T-helper 2 cell treated with Interferon-gamma antibody and Interleukin-4, amounts not matched to agents 5 μg/mL and 100 μg/mL, for 36 hours (primary cell): ENCODE results near the gene UBTF.

Experiments
- DNase-seq: peaks from one replicate; pipeline ENCODE4 v3.0.0; 2021; ENCODE audit warnings: low spot score
- H3K27ac Mint-ChIP-seq: one replicate; pipeline ENCODE4 v1.8.0; 2021; ENCODE audit warnings: mild to moderate bottlenecking, mixed read lengths
- H3K27me3 Mint-ChIP-seq: one replicate; pipeline ENCODE4 v1.8.0; 2021; ENCODE audit warnings: low read depth, mixed read lengths
- H3K36me3 Mint-ChIP-seq: one replicate; pipeline ENCODE4 v1.8.0; 2021; ENCODE audit warnings: low read depth, mixed read lengths
- H3K4me1 Mint-ChIP-seq: one replicate; pipeline ENCODE4 v1.8.0; 2021; ENCODE audit warnings: low read depth, mixed read lengths
- H3K4me3 Mint-ChIP-seq: one replicate; pipeline ENCODE4 v1.8.0; 2022; ENCODE audit warnings: mild to moderate bottlenecking, moderate library complexity, mixed read lengths
- H3K9me3 Mint-ChIP-seq: one replicate; pipeline ENCODE4 v1.8.0; 2021; ENCODE audit warnings: mixed read lengths

The UBTF gene

DNA sequence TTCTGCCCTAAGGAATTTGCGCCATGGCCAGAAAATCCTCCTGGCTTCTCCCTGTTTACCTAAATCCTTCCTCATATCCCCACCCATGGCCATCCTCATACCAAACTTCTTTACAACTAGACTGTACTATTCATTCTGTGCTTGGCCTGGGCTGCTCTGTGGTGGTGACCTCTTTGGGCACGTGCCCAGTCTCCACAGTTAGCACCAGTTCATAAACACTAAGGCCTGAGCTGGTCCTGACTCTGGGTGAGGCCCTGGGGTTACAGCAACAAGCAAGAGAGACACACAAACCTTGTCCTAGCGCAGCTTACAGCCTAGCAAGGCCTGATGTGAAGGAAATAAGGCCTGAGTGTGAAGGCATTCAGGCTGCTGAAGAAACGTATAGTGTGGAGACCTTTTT lies 16.7 kb downstream of the UBTF start:
- Mint-ChIP-seq H3K27me3 (no peaks in the 10 kb centered on the region), H3K27ac (peak overlapping the region; percentile 34), H3K4me3 (no peak overlapping the region)

DNA sequence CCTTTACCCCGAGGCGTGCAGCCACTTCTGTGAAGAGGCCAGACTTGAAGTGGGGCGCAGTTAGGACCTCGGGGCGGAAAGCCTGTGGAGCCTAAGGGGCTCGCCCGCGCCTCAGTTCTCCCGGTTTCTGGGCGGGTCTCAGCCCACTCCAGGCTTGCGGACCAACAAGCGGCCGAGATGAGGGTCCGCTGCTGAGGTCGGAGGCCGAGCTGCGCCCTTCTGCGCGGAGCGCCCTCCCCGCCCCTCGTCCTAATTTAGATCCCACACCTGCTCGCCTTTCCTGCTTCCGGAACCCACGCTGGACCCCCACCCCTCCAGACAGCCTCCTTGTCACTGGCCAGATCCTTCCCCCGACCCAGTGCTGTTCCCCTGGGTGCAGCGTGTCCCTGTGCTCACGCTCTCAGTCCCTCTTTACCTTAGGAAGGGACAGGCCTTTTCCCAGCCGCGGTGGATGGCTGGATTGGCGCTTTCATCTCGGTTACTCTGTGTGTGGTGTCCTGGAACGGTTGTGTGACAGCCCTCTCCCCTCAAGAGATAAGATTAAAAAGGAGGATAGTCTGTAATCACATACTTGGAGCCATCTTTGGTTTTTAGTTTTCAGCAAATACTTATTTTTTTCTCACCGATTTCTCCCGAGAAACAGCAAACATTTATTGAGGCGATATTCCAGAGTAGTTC lies 18.9 kb downstream of the UBTF start:
- H3K4me3 Mint-ChIP-seq = peak overlapping the region; percentile 85
- peaks cover 37% of the 10 kb centered on the region for H3K4me1 Mint-ChIP-seq
- no peaks in the 10 kb centered on the region for H3K27me3 Mint-ChIP-seq
- peak overlapping the region; percentile 89 for H3K27ac Mint-ChIP-seq
- H3K36me3 Mint-ChIP-seq = peaks cover 24% of the 10 kb centered on the region
- H3K9me3 Mint-ChIP-seq = no peaks in the 10 kb centered on the region
- DNase-seq = no peak

More for the DNA sequence above, 16.7 kb downstream of the UBTF start:
- Mint-ChIP-seq H3K9me3 (no peaks in the 10 kb centered on the region), H3K4me1 (peaks cover 31% of the 10 kb centered on the region), H3K36me3 (peaks cover 26% of the 10 kb centered on the region)
- DNase-seq = no peak

DNA sequence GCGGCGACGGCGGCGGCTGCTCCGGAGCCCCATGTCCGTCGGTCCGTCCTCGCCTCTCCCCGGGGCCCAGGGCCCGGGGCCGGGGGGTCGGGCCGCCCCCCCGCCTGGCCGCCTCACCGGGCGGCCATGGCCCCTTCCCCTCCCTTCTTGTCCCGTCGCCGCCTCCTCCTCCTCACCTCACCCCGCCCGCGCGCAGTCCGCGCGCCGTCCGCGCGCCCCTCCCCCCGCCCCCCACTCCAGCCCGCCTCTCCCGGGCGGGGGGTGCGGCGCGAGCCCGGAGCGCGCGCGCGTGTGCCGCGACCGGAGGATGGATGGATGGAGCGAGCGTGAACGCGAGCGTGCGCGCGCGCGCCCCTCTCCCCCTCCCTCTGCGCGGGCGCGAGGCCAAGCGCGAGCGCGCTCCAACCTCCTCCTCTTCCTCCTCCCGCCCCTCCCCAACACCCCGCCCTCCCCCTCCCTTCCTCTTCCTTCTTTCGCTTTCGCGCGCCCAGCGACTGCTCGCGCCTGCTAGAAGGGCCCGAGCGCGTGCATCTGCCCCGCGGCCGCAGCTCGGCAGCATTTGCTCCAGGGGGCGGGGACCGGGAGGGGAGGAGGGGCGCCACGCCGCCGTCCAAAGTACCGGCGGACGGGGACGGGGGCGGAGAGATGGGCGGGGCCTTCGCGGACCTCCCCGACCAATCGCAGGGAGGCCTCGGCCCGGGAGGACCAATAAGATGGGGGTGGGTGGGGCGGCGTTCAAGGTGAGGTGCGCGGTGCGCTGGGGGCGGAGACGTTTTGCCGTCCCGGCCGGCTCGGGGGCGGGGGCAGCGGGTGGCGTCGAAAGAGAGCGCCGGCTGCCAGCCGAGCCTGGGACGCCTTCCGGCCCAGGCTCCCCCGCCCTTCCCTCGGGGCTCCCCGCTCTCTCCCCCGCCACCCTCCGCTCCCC lies 19.7 kb downstream of the UBTF start, which contains the start of gene ATXN7L3:
ATXN7L3 (minus strand) TSS at position 332 of the 925 bp plus-strand sequence. CDS start 1,814 bp downstream, outside the sequence.
- Mint-ChIP-seq H3K36me3 (peaks cover 32% of the 10 kb centered on the region), H3K27me3 (no peaks in the 10 kb centered on the region), H3K4me1 (peaks cover 37% of the 10 kb centered on the region), H3K9me3 (no peaks in the 10 kb centered on the region), H3K4me3 (peak within 1 kb of the TSS; percentile 94), H3K27ac (peak within 1 kb of the TSS; percentile 95)
- DNase-seq = peak; percentile 96

DNA sequence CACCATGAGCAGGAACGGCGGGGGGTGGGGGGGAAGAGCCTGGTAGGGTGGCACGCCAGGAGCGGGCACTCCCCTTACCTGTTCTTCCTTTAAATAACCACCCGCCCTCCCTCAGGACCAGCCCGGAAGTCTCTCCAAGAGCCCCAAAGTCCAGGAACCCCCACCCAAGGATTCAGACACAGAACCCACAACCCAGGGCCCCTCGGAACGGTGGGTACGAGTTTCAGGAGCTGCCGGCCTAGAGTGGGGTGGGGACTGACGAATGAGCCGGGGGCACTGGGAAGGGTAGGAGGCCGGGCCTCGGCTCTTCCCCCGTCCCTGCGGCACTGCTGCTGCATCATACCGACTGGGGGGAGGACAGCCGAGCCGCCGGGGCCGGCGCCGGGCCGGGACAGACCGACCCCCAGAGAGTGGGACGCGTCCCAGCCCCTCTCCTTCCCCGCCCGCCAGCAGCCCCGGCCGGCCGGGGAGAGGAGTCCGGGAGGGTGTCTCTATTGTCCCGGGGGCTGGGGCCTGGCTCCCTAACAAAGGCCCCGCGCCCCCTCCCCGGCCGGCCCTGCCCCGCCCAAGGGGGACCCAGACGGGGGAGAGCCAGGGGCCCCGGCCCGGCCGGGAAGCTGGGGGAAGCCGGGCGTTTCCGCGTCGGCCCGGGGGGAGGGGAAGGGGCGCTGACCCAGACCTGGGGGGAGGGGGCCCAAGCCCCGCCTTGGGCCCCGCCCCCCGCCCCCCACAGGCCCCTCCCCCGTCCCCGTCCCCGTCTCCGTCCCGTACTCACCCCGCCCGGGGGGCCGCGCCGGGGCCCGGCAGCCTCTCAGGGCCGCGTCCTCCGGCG lies 20.5 kb downstream of the UBTF start:
- Mint-ChIP-seq H3K4me1 (peaks cover 32% of the 10 kb centered on the region), H3K36me3 (peaks cover 39% of the 10 kb centered on the region)
- DNase-seq = peak; percentile 56

DNA sequence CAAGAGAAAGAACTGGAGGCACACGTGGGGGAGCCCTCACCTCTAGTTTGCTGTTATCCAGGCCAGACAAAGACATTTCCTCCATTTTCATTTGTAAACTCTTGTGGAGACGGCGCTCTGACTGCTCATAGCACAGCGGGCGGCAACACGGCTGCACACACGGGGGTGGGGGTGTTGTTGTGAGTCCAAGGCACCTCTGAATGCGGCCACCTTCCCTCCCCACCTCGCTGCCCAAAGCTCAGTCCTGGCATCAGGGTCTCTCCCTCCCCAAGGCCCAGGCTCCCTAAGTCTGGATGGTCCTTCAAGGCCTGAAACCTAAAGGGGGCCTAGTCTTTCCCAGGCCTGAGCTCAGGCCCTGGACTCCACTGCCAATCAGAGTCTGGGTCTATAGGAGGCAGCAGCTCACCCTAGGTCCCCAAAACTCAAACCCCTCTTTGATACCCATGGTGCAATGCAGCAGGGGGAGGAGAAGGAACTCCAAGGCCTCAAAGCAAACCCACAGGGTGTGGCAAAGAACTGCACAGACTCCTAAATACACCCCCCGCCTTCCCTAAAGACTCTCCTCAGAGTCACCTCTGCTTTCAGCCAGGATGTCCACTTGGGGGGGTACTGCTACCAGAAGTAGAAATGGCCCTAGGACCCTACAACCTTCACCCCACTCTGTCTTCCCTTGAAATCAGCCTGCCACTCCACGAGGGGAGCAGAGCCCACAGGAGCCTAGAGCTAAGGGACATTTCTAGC lies 21.3 kb downstream of the UBTF start:
- Mint-ChIP-seq H3K4me1 (peaks cover 24% of the 10 kb centered on the region), H3K27me3 (no peaks in the 10 kb centered on the region), H3K36me3 (peaks cover 39% of the 10 kb centered on the region), H3K9me3 (no peaks in the 10 kb centered on the region), H3K4me3 (peak overlapping the region; percentile 94), H3K27ac (peak overlapping the region; percentile 95)
- peak; percentile 42 for DNase-seq

More for the DNA sequence above, 20.5 kb downstream of the UBTF start:
- Mint-ChIP-seq H3K9me3 (no peaks in the 10 kb centered on the region), H3K27ac (peak overlapping the region; percentile 95), H3K4me3 (peak overlapping the region; percentile 94), H3K27me3 (no peaks in the 10 kb centered on the region)

DNA sequence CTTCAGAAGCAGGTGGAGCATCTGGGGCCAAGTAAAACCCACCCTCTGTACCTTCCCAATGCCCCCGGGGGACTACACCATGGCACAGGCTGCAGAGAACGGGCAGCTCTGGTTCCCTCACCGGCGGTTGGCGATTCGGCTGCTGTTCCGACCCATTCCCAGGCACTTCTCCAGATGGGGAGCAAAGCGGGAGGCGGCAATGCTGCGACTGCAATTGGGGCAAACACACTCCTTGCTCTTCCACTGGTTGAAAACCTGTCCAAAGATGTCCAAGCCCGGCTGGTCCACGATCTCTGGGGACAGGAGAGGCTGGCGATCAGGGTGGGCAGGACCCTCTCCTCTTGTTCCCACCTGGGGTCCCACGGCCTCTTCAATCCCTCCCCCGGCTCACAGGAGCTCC lies 22.4 kb downstream of the UBTF start:
- DNase-seq = no peak
- H3K27ac Mint-ChIP-seq = no peak overlapping the region
- H3K27me3 Mint-ChIP-seq = no peaks in the 10 kb centered on the region
- H3K9me3 Mint-ChIP-seq = no peaks in the 10 kb centered on the region
- H3K4me3 Mint-ChIP-seq = peak overlapping the region; percentile 94
- H3K4me1 Mint-ChIP-seq = peaks cover 19% of the 10 kb centered on the region
- H3K36me3 Mint-ChIP-seq = peaks cover 39% of the 10 kb centered on the region

DNA sequence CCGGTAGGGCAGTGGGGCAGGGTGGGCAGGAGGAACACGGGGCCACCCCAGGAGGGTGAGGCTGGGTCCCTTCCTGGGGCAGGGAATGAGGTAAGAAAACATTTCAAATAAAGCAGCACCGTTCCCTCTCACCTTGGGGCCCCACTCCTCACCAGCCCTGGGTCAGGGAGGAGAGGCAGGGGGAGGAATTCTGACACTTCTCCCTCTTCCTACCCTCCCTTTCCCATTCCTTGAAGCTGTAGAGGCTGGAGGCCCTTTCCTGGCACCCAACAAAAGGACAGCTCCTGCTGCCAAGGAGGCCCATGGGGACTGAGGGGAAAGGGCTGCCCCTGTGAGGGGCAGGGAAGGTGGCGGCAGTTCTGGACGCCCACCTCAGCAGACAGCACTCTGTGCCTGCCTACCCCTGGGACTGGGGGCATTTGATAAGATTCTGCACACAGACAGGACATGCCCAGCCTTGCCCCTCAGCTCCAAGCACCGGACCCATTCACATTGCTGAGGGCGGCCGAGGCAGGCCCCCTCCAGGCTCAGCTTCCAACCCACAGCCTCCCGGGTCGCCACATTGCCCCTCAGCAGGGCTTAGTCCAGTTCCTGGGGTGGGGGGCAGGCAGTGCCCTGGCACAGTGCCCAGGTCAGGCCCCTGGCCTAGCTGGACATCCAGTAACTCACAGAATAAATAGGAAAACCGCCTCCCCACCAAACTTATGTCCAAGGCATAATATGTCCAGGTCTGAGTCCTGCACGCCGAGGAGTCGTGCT lies 26.0 kb downstream of the UBTF start:
- H3K27ac Mint-ChIP-seq = no peak overlapping the region
- H3K36me3 Mint-ChIP-seq = peaks cover 57% of the 10 kb centered on the region
- no peak for DNase-seq

DNA sequence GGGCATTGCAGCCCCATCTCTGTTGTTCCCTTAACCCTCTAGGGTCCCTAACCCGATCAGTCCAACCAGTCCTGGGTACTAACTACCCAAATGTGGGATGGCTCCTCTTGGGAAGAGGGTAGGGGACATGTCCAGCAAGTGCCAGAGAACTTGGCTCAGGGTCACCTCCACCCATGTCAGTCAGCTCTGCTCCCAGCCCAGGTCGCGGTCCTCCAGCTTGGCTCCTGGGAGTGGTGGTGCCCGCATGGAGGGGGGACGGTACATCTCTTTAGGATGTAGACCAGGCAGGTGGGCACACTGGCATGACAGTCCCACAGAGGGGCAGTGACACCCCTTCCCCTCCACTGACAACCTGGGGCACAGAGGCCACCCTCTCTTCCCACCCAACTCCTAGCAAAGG lies 26.7 kb downstream of the UBTF start:
- Mint-ChIP-seq H3K4me3 (no peak overlapping the region), H3K27ac (no peak overlapping the region), H3K9me3 (no peaks in the 10 kb centered on the region), H3K27me3 (no peaks in the 10 kb centered on the region), H3K36me3 (peaks cover 50% of the 10 kb centered on the region), H3K4me1 (peaks cover 18% of the 10 kb centered on the region)
- DNase-seq = no peak

More for the DNA sequence above, 26.0 kb downstream of the UBTF start:
- Mint-ChIP-seq H3K4me3 (no peak overlapping the region), H3K4me1 (peaks cover 16% of the 10 kb centered on the region), H3K27me3 (no peaks in the 10 kb centered on the region), H3K9me3 (no peaks in the 10 kb centered on the region)

DNA sequence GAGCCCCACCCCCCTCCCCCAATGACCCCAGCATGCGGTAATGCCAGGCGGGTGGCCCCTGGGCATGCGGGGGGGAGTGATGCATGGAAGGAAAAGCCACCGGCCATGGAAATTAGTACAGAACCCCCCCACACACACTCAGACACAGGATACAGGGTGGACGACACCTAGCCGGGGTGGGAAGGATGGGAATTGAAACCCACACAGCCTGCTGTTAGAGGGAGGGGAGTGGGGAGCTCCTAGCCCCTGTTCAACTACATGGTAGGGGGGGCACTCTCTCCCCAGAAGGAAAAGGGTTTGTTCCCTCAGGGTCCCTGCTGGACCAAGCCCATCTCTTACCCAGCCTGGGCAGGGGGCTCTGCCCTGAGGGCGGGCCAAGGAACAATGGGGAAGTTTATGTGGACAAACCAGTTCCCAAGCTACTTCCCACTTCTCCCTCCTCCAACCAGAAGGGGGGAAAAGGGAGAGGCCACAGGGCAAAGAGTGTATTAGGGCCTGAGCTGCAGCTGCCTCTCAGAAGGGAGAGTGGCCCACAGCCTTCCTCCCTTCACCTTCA lies 27.5 kb downstream of the UBTF start:
- no peaks in the 10 kb centered on the region for H3K9me3 Mint-ChIP-seq
- H3K4me1 Mint-ChIP-seq = peaks cover 15% of the 10 kb centered on the region
- H3K4me3 Mint-ChIP-seq = no peak overlapping the region
- no peak for DNase-seq
- H3K27ac Mint-ChIP-seq = no peak overlapping the region
- H3K36me3 Mint-ChIP-seq = peaks cover 45% of the 10 kb centered on the region
- H3K27me3 Mint-ChIP-seq = no peaks in the 10 kb centered on the region

DNA sequence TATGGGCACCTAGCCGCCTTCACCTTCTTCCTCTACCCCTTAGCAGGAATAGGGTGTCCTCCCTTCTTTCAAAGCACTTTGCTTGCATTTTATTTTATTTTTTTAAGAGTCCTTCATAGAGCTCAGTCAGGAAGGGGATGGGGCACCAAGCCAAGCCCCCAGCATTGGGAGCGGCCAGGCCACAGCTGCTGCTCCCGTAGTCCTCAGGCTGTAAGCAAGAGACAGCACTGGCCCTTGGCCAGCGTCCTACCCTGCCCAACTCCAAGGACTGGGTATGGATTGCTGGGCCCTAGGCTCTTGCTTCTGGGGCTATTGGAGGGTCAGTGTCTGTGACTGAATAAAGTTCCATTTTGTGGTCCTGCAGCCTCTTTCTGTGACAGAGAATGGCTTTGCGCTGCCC lies 28.1 kb downstream of the UBTF start:
- Mint-ChIP-seq H3K27me3 (no peaks in the 10 kb centered on the region), H3K4me1 (peaks cover 15% of the 10 kb centered on the region), H3K4me3 (no peak overlapping the region), H3K9me3 (no peaks in the 10 kb centered on the region), H3K36me3 (peaks cover 42% of the 10 kb centered on the region), H3K27ac (no peak overlapping the region)
- no peak for DNase-seq

DNA sequence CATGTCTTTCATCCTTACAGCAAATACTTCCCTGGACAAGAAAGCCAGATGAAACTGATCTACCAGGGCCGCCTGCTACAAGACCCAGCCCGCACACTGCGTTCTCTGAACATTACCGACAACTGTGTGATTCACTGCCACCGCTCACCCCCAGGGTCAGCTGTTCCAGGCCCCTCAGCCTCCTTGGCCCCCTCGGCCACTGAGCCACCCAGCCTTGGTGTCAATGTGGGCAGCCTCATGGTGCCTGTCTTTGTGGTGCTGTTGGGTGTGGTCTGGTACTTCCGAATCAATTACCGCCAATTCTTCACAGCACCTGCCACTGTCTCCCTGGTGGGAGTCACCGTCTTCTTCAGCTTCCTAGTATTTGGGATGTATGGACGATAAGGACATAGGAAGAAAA lies 29.0 kb downstream of the UBTF start:
- H3K27me3 Mint-ChIP-seq = no peaks in the 10 kb centered on the region
- H3K27ac Mint-ChIP-seq = peak overlapping the region; percentile 75
- no peak for DNase-seq
- peaks cover 37% of the 10 kb centered on the region for H3K36me3 Mint-ChIP-seq
- H3K9me3 Mint-ChIP-seq = no peaks in the 10 kb centered on the region
- H3K4me3 Mint-ChIP-seq = peak overlapping the region; percentile 12
- peaks cover 18% of the 10 kb centered on the region for H3K4me1 Mint-ChIP-seq

DNA sequence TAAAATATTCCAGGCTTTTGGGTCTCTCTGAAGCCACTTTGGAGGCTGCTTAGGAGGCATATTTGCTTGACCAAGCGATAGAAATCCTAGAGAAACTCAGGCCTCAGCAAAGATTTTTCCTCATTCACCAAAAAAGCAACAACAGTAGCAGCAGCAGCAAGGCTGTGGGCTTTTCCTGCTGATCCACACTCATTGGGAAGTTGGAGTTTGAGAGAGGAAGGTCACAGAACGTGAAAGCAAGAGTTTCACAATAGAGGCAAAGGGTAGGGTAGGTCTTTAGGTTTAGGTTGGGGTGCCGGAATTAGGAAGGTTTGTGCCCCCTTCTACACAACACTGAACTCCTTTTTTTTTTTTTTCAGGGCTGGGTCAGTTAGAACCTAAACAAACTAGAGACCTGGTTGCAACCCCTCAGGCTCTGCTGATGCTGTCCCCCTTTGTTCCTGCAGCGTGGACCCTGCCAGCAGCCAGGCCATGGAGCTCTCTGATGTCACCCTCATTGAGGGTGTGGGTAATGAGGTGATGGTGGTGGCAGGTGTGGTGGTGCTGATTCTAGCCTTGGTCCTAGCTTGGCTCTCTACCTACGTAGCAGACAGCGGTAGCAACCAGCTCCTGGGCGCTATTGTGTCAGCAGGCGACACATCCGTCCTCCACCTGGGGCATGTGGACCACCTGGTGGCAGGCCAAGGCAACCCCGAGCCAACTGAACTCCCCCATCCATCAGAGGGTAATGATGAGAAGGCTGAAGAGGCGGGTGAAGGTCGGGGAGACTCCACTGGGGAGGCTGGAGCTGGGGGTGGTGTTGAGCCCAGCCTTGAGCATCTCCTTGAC lies 30.7 kb downstream of the UBTF start:
- Mint-ChIP-seq H3K27me3 (no peaks in the 10 kb centered on the region), H3K4me3 (peak overlapping the region; percentile 99), H3K9me3 (no peaks in the 10 kb centered on the region), H3K36me3 (peaks cover 24% of the 10 kb centered on the region), H3K27ac (peak overlapping the region; percentile 26), H3K4me1 (peaks cover 25% of the 10 kb centered on the region)
- DNase-seq = no peak
